SK-N-SH (cell line): Measurements from ENCODE around the gene ENTPD7. TPM values are rescaled to one million over a fixed set of nuclear protein-coding genes. Genes with fewer than 3 reads are reported as not detected.

Source experiments
- CTCF ChIA-PET: fragments of 300-600, 350-600 bp; formaldehyde crosslinking; extraction: SDS; loops from one replicate; lab custom pipeline; 2021; lab: Yijun Ruan, JAX
- POLR2A ChIA-PET: fragments of 350-600 bp; sonication (Branson Sonifier 250); formaldehyde crosslinking; extraction: SDS; loops from one replicate; lab custom pipeline; 2020; ENCODE audit warnings: antibody characterized with exemption, inconsistent platforms; lab: Yijun Ruan, JAX
- DNase-seq: peaks from one replicate; pipeline ENCODE4 v3.0.0; 2012
- H2AFZ ChIP-seq: fragments of 200-600 bp; sonication (generic); 2 replicates; pipeline ENCODE4 v1.8.1; 2016; ENCODE audit warnings: antibody characterized with exemption, mild to moderate bottlenecking, low read depth
- H3F3A ChIP-seq: fragments of 200-600 bp; sonication (generic); replicated peaks from 2 replicates; pipeline ENCODE3; 2016; ENCODE audit warnings: antibody characterized with exemption, mild to moderate bottlenecking; ENCODE audit not compliant: insufficient read depth
- H3K27ac ChIP-seq, 2 experiments: fragments of 200-500 bp in 1 of 2; fragments of 200-600 bp in 1 of 2; sonication (Bioruptor generic) in 1 of 2; sonication (generic), shearing (Covaris generic) in 1 of 2; 2 replicates each; pipeline versions ENCODE4 v1.5.1 to v1.6.1; 2014 to 2016; ENCODE audit warnings: low read depth in 2 of 2, inconsistent platforms in 1 of 2, low read length in 1 of 2, mild to moderate bottlenecking in 1 of 2, mixed read lengths in 1 of 2
- H3K27me3 ChIP-seq: fragments of 200-600 bp; sonication (generic), shearing (Covaris generic); 2 replicates; pipeline ENCODE4 v1.6.1; 2016; ENCODE audit warnings: mixed run types; ENCODE audit not compliant: insufficient read depth
- H3K36me3 ChIP-seq, 2 experiments: fragments of 200-500 bp in 1 of 2; fragments of 200-600 bp in 1 of 2; sonication (Bioruptor generic) in 1 of 2; sonication (generic) in 1 of 2; replicated peaks in 1 of 2; 2 replicates each; pipeline versions ENCODE3 to v1.5.1; 2014 to 2016; ENCODE audit warnings: low read length in 1 of 2, mild to moderate bottlenecking in 1 of 2; ENCODE audit not compliant: insufficient read depth in 2 of 2, control insufficient read depth in 1 of 2
- H3K4me1 ChIP-seq, 2 experiments: fragments of 200-500 bp in 1 of 2; fragments of 200-600 bp in 1 of 2; sonication (Bioruptor generic) in 1 of 2; sonication (generic), shearing (Covaris generic) in 1 of 2; 2 replicates each; pipeline versions ENCODE4 v1.5.1 to v1.6.1; 2014 to 2016; ENCODE audit warnings: low read depth in 1 of 2, low read length in 1 of 2, mixed run types in 1 of 2; ENCODE audit not compliant: insufficient read depth in 2 of 2, control insufficient read depth in 1 of 2
- H3K4me2 ChIP-seq: fragments of 200-600 bp; sonication (generic), shearing (Covaris generic); 2 replicates; pipeline ENCODE4 v1.6.1; 2017; ENCODE audit warnings: mixed run types
- H3K4me3 ChIP-seq, 2 experiments: fragments of 200-500 bp in 1 of 2; fragments of 200-600 bp in 1 of 2; sonication (Bioruptor generic) in 1 of 2; sonication (generic), shearing (Covaris generic) in 1 of 2; 2 replicates each; pipeline versions ENCODE4 v1.5.1 to v1.8.1; 2014 to 2016; ENCODE audit warnings: low read depth in 2 of 2, inconsistent platforms in 1 of 2, low read length in 1 of 2, mild to moderate bottlenecking in 1 of 2, mixed read lengths in 1 of 2, moderate library complexity in 1 of 2
- H3K79me2 ChIP-seq: fragments of 200-600 bp; sonication (generic); 2 replicates; pipeline ENCODE4 v1.8.1; 2017; ENCODE audit warnings: mild to moderate bottlenecking; ENCODE audit not compliant: insufficient read depth
- H3K9ac ChIP-seq: fragments of 200-600 bp; sonication (generic); 2 replicates; pipeline ENCODE4 v1.6.1; 2017; ENCODE audit warnings: mixed run types
- H3K9me2 ChIP-seq: fragments of 200-600 bp; sonication (generic); 2 replicates; pipeline ENCODE4 v1.6.1; 2017; ENCODE audit warnings: mixed run types
- H3K9me3 ChIP-seq: fragments of 200-600 bp; sonication (generic); 2 replicates; pipeline ENCODE4 v1.6.1; 2017; ENCODE audit warnings: mixed run types, mild to moderate bottlenecking, moderate library complexity
- H4K20me1 ChIP-seq: fragments of 200-600 bp; sonication (generic); 2 replicates; pipeline ENCODE4 v1.6.1; 2017; ENCODE audit warnings: mild to moderate bottlenecking, mixed run types; ENCODE audit not compliant: insufficient read depth
- MAX ChIP-seq: IDR thresholded peaks from 2 replicates; pipeline ENCODE4 v1.4.0; 2012; ENCODE audit warnings: low read depth
- MXI1 ChIP-seq: IDR thresholded peaks from 2 replicates; pipeline ENCODE4 v1.6.1; 2012; ENCODE audit warnings: mild to moderate bottlenecking, low read depth, low read length, improper control_type of control experiment
- PBX3 ChIP-seq: IDR thresholded peaks from 2 replicates; pipeline ENCODE4; 2012
- REST ChIP-seq: IDR thresholded peaks from 2 replicates; pipeline ENCODE4 v1.6.1; 2012; ENCODE audit warnings: mild to moderate bottlenecking, low read depth, low read length, moderate library complexity
- RFX5 ChIP-seq: IDR thresholded peaks from 2 replicates; pipeline ENCODE4 v1.6.1; 2012; ENCODE audit warnings: mild to moderate bottlenecking, improper control_type of control experiment, low read length
- RXRA ChIP-seq: IDR thresholded peaks from 2 replicates; pipeline ENCODE4 v1.4.0; 2012; ENCODE audit warnings: low read depth, mild to moderate bottlenecking, borderline replicate concordance
- SMC3 ChIP-seq: IDR thresholded peaks from 2 replicates; pipeline ENCODE4 v1.6.1; 2012; ENCODE audit warnings: low read depth, low read length, improper control_type of control experiment
- TEAD4 ChIP-seq: IDR thresholded peaks from 2 replicates; pipeline ENCODE4 v1.4.0; 2012; ENCODE audit warnings: mild to moderate bottlenecking, borderline replicate concordance; ENCODE audit not compliant: insufficient read depth
- YY1 ChIP-seq: IDR thresholded peaks from 2 replicates; pipeline ENCODE4 v1.4.0; 2012; ENCODE audit warnings: low read depth, mild to moderate bottlenecking
- ZBTB33 ChIP-seq: IDR thresholded peaks from 2 replicates; pipeline ENCODE4 v1.4.0; 2012; ENCODE audit warnings: low read depth, borderline replicate concordance
- WGBS: methylation state at CpG from one replicate; pipeline ENCODE4 v1.1.6; 2017; ENCODE audit warnings: low lambda C conversion rate; 5-methylcytosine and 5-hydroxymethylcytosine counted together
- polyA plus RNA-seq, 3 experiments: library from polyadenylated mRNA; depleted of rRNA; stranded (reverse); fragments of >200 nt; gene quantifications; 2 replicates each; pipeline ENCODE4 v1.2.3, GENCODE V29; 2012
- TF ChIP-seq, protein P1 (sequence below): fragments of 150-350 bp; IDR thresholded peaks from 2 replicates; pipeline ENCODE4 v1.6.1; 2016; ENCODE audit warnings: mild to moderate bottlenecking, low read depth, low read length

The ENTPD7 gene
- polyA plus RNA-seq, 1 of the 3 experiments (the other 2 are of a cell fraction) = 3.9 TPM

DNA sequence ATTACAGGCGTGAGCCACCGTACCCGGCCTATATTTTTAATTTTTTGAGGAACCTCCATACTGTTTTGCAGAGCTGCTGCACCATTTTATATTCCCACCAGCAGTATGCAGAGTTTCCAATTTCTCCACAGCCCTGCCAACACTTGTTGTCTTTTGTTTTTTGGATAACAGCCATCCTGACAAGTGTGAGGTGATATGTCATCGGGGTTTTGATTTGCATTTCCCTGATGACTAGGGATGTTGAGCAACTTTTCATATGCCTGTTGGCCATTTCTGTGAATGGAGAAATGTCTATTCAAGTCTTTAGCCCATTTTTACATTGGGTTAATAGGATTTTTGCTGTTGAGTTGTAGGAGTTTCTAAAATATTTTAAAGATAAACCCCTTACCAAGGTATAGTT lies 22.2 kb downstream of the ENTPD7 start:
- no peaks in the 10 kb centered on the region for H3K9me3 ChIP-seq
- no peak overlapping the region for H3K9ac ChIP-seq
- H3K27me3 ChIP-seq = no peaks in the 10 kb centered on the region
- TF ChIP-seq YY1 = no peak
- TF ChIP-seq PBX3 = 0 out of 2 replicates have a peak, but pooled peaks have one; percentile 6
- TF ChIP-seq MAX = no peak
- TF ChIP-seq, all 33 proteins: peak for 1
- Histone ChIP-seq H3K4me2 (no peak overlapping the region), H3K9me2 (no peaks in the 10 kb centered on the region), H4K20me1 (no peaks in the 10 kb centered on the region), H3K27ac (no peak overlapping the region), H3K36me3 (peaks cover 34 to 59% of the 10 kb centered on the region in 2 experiments), H3K79me2 (peaks cover 10% of the 10 kb centered on the region; the same call in 1 of the 2 replicates), H3F3A (no peaks in the 10 kb centered on the region), H3K4me3 (no peak overlapping the region), H3K4me1 (no peaks in the 10 kb centered on the region; a peak in 2 of 4 replicates), H2AFZ (no peak overlapping the region)
- CTCF ChIA-PET = interaction anchor here (0.6 to 1.1 kb wide), 2 partner anchors 69 to 121 kb away, joined by 3 read pairs; no protein-coding TSS in a partner anchor
- WGBS = 97% methylated on average over 4 of the region's 4 CpGs
- POLR2A ChIA-PET = no interaction called here
- no peak for DNase-seq

DNA sequence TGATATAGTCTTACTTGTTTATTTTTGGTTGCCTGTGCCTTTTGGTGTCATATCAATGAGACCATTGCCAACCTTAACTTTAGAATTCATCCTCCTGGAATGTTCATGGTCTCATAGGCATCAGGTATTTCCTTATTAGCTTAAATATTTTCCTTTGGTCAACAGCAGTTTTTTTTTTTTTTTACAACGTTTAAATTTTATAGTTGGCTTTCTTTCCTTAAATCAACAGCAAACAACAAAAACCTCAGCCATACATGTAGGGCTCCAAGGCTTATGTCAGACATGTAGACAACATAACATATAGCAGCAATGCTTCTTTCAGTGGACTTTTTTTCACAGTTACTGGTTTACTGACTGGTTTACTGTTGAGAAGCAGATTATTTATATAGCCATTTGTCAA lies 22.7 kb downstream of the ENTPD7 start:
- H3F3A ChIP-seq = no peaks in the 10 kb centered on the region
- POLR2A ChIA-PET = no interaction called here

More for the DNA sequence above, 22.7 kb downstream of the ENTPD7 start:
- no peak overlapping the region for H3K4me3 ChIP-seq
- TF ChIP-seq SMC3 (no peak), ZBTB33 (no peak), RFX5 (no peak), REST (no peak), YY1 (no peak), MXI1 (no peak), TEAD4 (no peak), RXRA (no peak), PBX3 (no peak)
- TF ChIP-seq, protein P1, sequence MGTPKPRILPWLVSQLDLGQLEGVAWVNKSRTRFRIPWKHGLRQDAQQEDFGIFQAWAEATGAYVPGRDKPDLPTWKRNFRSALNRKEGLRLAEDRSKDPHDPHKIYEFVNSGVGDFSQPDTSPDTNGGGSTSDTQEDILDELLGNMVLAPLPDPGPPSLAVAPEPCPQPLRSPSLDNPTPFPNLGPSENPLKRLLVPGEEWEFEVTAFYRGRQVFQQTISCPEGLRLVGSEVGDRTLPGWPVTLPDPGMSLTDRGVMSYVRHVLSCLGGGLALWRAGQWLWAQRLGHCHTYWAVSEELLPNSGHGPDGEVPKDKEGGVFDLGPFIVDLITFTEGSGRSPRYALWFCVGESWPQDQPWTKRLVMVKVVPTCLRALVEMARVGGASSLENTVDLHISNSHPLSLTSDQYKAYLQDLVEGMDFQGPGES = no peak
- TF ChIP-seq, all 33 proteins: peak for 0
- Histone ChIP-seq H3K36me3 (peaks cover 34 to 63% of the 10 kb centered on the region in 2 experiments), H3K9ac (no peak overlapping the region), H3K9me2 (no peaks in the 10 kb centered on the region), H3K27ac (no peak overlapping the region), H3K4me1 (no peaks in the 10 kb centered on the region; a peak in 1 of 4 replicates), H3K4me2 (no peak overlapping the region), H2AFZ (no peak overlapping the region), H4K20me1 (no peaks in the 10 kb centered on the region), H3K27me3 (no peaks in the 10 kb centered on the region), H3K79me2 (peaks cover 7% of the 10 kb centered on the region; the same call in 1 of the 2 replicates), H3K9me3 (no peaks in the 10 kb centered on the region)
- DNase-seq = no peak
- CTCF ChIA-PET = interaction anchor here (0.6 to 1.1 kb wide), 3 partner anchors 17 to 121 kb away, joined by 3 read pairs; no protein-coding TSS in a partner anchor
- 43% methylated on average over 1 of the region's 1 CpG for whole genome bisulfite sequencing
